GM12878 (cell line): ENCODE results near the gene CAMTA1. TPM values are rescaled to one million over a fixed set of nuclear protein-coding genes. Genes with fewer than 3 reads are reported as not detected.

Experiments
- ATAC-seq: fragments of 200-7000 bp; cut with Tn5 transposase; 3 replicates; pipeline ENCODE4 v1.9.1; 2020; ENCODE audit warnings: mild to moderate bottlenecking, moderate library complexity
- BruUV-seq: library from RNA; stranded (reverse); fragments of 400-500 nt; replicated peaks from 2 replicates; lab custom pipeline; 2021; lab: Mats Ljungman, UMichigan
- CTCF ChIA-PET: fragments of 300-600 bp; sonication (Branson Sonifier 250); formaldehyde crosslinking; extraction: SDS; loops from one replicate; lab custom pipeline; 2021; ENCODE audit warnings: inconsistent platforms; lab: Yijun Ruan, JAX
- POLR2A ChIA-PET: fragments of 350-600 bp; formaldehyde crosslinking; extraction: SDS; loops from one replicate; lab custom pipeline; 2021; ENCODE audit warnings: inconsistent platforms; lab: Charles Lee
- RAD21 ChIA-PET: fragments of 300-600 bp; sonication (Branson Sonifier 250); formaldehyde crosslinking; loops from one replicate; lab custom pipeline; 2023; ENCODE audit warnings: antibody characterized with exemption; ENCODE audit not compliant: unreplicated experiment; lab: Charles Lee
- SMC1A ChIA-PET: fragments of 300-600 bp; sonication (Branson Sonifier 250); formaldehyde crosslinking; loops from one replicate; lab custom pipeline; 2023; ENCODE audit not compliant: unreplicated experiment, uncharacterized antibody; lab: Charles Lee
- DNase-seq: peaks from one replicate; pipeline ENCODE4 v3.0.0-alpha.2; 2011; ENCODE audit warnings: low read depth, low spot score
- FAIRE-seq: peaks from 3 replicates; lab custom pipeline; 2011; peaks lifted over from hg19 to GRCh38; lab: Jason Lieb, UNC
- H2AFZ ChIP-seq: 2 replicates; pipeline ENCODE4 v1.6.0; 2011; ENCODE audit warnings: low read depth, low read length, control low read depth; ENCODE audit not compliant: control insufficient read depth
- H3K27ac ChIP-seq: 2 replicates; pipeline ENCODE4 v1.5.1; 2011; ENCODE audit warnings: control low read depth; ENCODE audit not compliant: control insufficient read depth, insufficient read depth
- H3K27me3 ChIP-seq, 2 experiments: replicated peaks in 1 of 2; 2 replicates each; pipeline versions ENCODE4 v1.6.0 to v1.6.1; 2011; ENCODE audit warnings: low read length in 1 of 2; ENCODE audit not compliant: control insufficient read depth in 2 of 2, insufficient read depth in 2 of 2
- H3K36me3 ChIP-seq, 2 experiments: 2 replicates each; pipeline ENCODE4 v1.5.1; 2011; ENCODE audit warnings: low read length in 1 of 2; ENCODE audit not compliant: control insufficient read depth in 2 of 2, insufficient read depth in 2 of 2
- H3K4me1 ChIP-seq: 2 replicates; pipeline ENCODE4 v1.6.1; 2011; ENCODE audit warnings: mild to moderate bottlenecking, low read length, moderate library complexity, mixed read lengths; ENCODE audit not compliant: control insufficient read depth, insufficient read depth
- H3K4me2 ChIP-seq: 2 replicates; pipeline ENCODE4 v1.6.0; 2011; ENCODE audit warnings: control low read depth; ENCODE audit not compliant: control insufficient read depth, insufficient read depth
- H3K4me3 ChIP-seq: fragments of 200-600 bp; sonication (generic); 2 replicates; pipeline ENCODE4 v1.5.1; 2016
- H3K79me2 ChIP-seq: 2 replicates; pipeline ENCODE4 v1.6.0; 2011; ENCODE audit warnings: low read length; ENCODE audit not compliant: control insufficient read depth, insufficient read depth
- H3K9ac ChIP-seq: 2 replicates; pipeline ENCODE4 v1.8.0; 2011; ENCODE audit warnings: low read length, control low read depth, mixed read lengths; ENCODE audit not compliant: control insufficient read depth, insufficient read depth
- H3K9me3 ChIP-seq: replicated peaks from 3 replicates; pipeline ENCODE4 v1.5.1; 2011; ENCODE audit warnings: mild to moderate bottlenecking, low read length; ENCODE audit not compliant: control insufficient read depth, insufficient read depth
- H4K20me1 ChIP-seq: 2 replicates; pipeline ENCODE4 v1.6.0; 2011; ENCODE audit not compliant: control insufficient read depth, insufficient read depth
- HDGF ChIP-seq: fragments of 450-650 bp; IDR thresholded peaks from 2 replicates; pipeline ENCODE4 v1.6.1; 2016; ENCODE audit warnings: antibody characterized with exemption
- KLF5 ChIP-seq: fragments of 450-650 bp; IDR thresholded peaks from 2 replicates; pipeline ENCODE4 v1.6.1; 2014; ENCODE audit warnings: mild to moderate bottlenecking; ENCODE audit not compliant: partially characterized antibody
- NFIC ChIP-seq: IDR thresholded peaks from 2 replicates; pipeline ENCODE4 v1.6.1; 2012; ENCODE audit warnings: low read depth, mild to moderate bottlenecking, inconsistent platforms, low read length, moderate library complexity
- PBX3 ChIP-seq: IDR thresholded peaks from 2 replicates; pipeline ENCODE4 v1.6.1; 2011; ENCODE audit warnings: mild to moderate bottlenecking, low read depth, low read length, moderate library complexity; ENCODE audit not compliant: insufficient replicate concordance
- SMARCA5 ChIP-seq: fragments of 450-650 bp; IDR thresholded peaks from 2 replicates; pipeline ENCODE4 v1.6.1; 2017; ENCODE audit warnings: mild to moderate bottlenecking
- YBX1 ChIP-seq: fragments of 450-650 bp; IDR thresholded peaks from 2 replicates; pipeline ENCODE4 v1.6.1; 2016; ENCODE audit warnings: antibody characterized with exemption
- WGBS: methylation state at CpG from one replicate; pipeline ENCODE4 v1.1.6; 2016; ENCODE audit warnings: low lambda C conversion rate; ENCODE audit not compliant: insufficient replicate concordance, insufficient coverage; ENCODE audit errors: missing lambda C conversion rate; 5-methylcytosine and 5-hydroxymethylcytosine counted together
- in situ Hi-C: fragments of 300-500 bp; cut with MboI; formaldehyde crosslinking; loops from 9 replicates; pipeline ENCODE4 v1.14.3; 2018; ENCODE audit warnings: mixed read lengths
- intact Hi-C: fragments of 100-400 bp; cut with micrococcal nuclease; formaldehyde crosslinking; loops from one replicate; pipeline ENCODE4 v1.14.2; 2022; ENCODE audit not compliant: unreplicated experiment
- polyA plus RNA-seq, 11 experiments: library from polyadenylated mRNA; depleted of rRNA in 4 of 11; unstranded in 6 of 11; stranded (reverse) in 5 of 11; fragments of >200 nt; fragmentation: Nextera tagmentation in 4 of 11; fragmentation: Illumina TruSeq in 1 of 11; extraction: Ambion mirVana in 4 of 11; extraction: Trizol in 1 of 11; gene quantifications; 1 replicate in 1 of 11; 2 replicates in 10 of 11; pipeline versions ENCODE4 v1.2.1 to v1.2.3, GENCODE V29; 2011 to 2016; ENCODE audit warnings: inconsistent platforms in 2 of 11, missing spikeins in 2 of 11, low read depth in 1 of 11
- total RNA-seq, 4 experiments: library from RNA; depleted of rRNA in 3 of 4; stranded (reverse); fragments of >200 nt in 3 of 4; fragmentation: Illumina TruSeq in 1 of 4; extraction: Trizol in 1 of 4; gene quantifications; 2 replicates each; pipeline versions ENCODE4 v1.2.1 to v1.2.3, GENCODE V29; 2013 to 2021

CAMTA1 gene
- total and polyA plus RNA-seq, 10 of the 15 experiments (the other 5 are each of a cell fraction or from before 2014, with no cell fraction given), result 37.7 to 148 (median 76.4) TPM

GRCh38 chr1:6850537-6850936, 65.3 kb downstream of the CAMTA1 start:
- CTCF ChIA-PET, result no interaction called here
- no peak overlapping the region for H2AFZ ChIP-seq
- RAD21 ChIA-PET, result no interaction called here
- no peak for DNase-seq
- BruUV-seq, result no TSS peak
- intact Hi-C loops (no loop called here), in situ Hi-C loops (no loop called here)
- no peak overlapping the region for H3K4me3 ChIP-seq
- H4K20me1 ChIP-seq, result no peaks in the 10 kb centered on the region
- no peak overlapping the region for H3K4me2 ChIP-seq
- ATAC-seq, result no peak
- TF ChIP-seq YBX1 (no peak), PBX3 (no peak), SMARCA5 (no peak), KLF5 (no peak), NFIC (no peak), HDGF (no peak)
- SMC1A ChIA-PET, result interaction anchor here (0.9 to 1.0 kb wide), 2 partner anchors 11 to 20 kb away, joined by 3 read pairs; no protein-coding TSS in a partner anchor
- POLR2A ChIA-PET, result no interaction called here
- no peaks in the 10 kb centered on the region; the same call in 2 of the 3 replicates for H3K9me3 ChIP-seq
- H3K9ac ChIP-seq, result no peak overlapping the region
- WGBS, result 90% methylated on average over 4 of the region's 4 CpGs
- H3K36me3 ChIP-seq, result peaks cover 0 to 2% of the 10 kb centered on the region in 2 experiments; a peak in 2 of 4 replicates
- H3K4me1 ChIP-seq, result no peaks in the 10 kb centered on the region
- no peaks in the 10 kb centered on the region; the same call in 1 of the 2 replicates for H3K79me2 ChIP-seq
- H3K27me3 ChIP-seq, result no peaks in the 10 kb centered on the region
- FAIRE-seq, result no peak
- H3K27ac ChIP-seq, result no peak overlapping the region
